IPS-NIHi7 (cell line): ENCODE data around the gene AHSG.
"Not testable (repeated sequence)": the region's sequence is repeated elsewhere in the genome, so short reads cannot be mapped to it uniquely, and the experiment has no call there.

ENCODE experiments used
- DNase-seq: peaks from one replicate; pipeline ENCODE4 v3.0.0; 2012; ENCODE audit warnings: mixed read lengths; ENCODE audit errors: extremely low spot score

Gene AHSG, protein sequence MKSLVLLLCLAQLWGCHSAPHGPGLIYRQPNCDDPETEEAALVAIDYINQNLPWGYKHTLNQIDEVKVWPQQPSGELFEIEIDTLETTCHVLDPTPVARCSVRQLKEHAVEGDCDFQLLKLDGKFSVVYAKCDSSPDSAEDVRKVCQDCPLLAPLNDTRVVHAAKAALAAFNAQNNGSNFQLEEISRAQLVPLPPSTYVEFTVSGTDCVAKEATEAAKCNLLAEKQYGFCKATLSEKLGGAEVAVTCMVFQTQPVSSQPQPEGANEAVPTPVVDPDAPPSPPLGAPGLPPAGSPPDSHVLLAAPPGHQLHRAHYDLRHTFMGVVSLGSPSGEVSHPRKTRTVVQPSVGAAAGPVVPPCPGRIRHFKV

DNA sequence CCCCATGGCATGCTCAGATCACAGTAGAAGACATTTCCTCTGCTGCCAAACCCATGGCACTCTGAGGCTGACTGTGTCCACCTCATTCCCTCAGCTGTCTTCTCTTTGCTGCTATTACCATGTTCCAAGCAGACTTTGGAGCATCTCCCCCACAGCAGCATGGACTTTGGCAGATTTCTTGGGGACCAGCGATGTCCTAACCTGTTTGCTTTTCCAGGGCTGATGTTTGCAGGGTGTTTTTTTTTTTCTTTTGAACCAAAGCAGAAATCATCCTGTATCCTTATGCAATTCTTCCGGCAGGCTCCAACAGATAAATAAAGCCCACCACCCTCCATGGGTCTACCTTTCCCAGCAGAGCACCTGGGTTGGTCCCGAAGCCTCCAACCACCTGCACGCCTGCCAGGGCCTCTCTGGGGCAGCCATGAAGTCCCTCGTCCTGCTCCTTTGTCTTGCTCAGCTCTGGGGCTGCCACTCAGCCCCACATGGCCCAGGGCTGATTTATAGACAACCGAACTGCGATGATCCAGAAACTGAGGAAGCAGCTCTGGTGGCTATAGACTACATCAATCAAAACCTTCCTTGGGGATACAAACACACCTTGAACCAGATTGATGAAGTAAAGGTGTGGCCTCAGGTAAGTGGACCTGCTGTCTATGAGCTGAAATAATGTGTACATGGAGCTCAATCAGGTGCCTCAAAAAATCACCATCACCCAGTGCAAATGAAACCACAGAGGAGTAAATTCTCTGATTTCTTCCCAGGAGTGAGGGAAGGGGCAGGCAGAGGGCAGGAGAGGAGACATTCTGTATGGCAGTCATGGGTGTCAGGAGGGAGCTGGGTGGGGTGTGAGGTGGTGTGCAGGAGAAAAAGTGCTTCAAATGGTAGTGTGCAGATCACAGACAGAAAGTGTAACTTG, at the start of gene AHSG:
Gene AHSG, plus strand, starts transcription at position 340 of the 916 bp plus-strand sequence. Its CDS starts 82 bp downstream, at position 422.
- no peak for DNase-seq

GRCh38 chr3:186564586-186564985, 48.3 kb upstream of the AHSG start:
- DNase-seq: no peak

- peak; percentile 27 for DNase-seq
Observed at GRCh38 chr3:186566772-186567071, 46.1 kb upstream of the AHSG start.

DNA sequence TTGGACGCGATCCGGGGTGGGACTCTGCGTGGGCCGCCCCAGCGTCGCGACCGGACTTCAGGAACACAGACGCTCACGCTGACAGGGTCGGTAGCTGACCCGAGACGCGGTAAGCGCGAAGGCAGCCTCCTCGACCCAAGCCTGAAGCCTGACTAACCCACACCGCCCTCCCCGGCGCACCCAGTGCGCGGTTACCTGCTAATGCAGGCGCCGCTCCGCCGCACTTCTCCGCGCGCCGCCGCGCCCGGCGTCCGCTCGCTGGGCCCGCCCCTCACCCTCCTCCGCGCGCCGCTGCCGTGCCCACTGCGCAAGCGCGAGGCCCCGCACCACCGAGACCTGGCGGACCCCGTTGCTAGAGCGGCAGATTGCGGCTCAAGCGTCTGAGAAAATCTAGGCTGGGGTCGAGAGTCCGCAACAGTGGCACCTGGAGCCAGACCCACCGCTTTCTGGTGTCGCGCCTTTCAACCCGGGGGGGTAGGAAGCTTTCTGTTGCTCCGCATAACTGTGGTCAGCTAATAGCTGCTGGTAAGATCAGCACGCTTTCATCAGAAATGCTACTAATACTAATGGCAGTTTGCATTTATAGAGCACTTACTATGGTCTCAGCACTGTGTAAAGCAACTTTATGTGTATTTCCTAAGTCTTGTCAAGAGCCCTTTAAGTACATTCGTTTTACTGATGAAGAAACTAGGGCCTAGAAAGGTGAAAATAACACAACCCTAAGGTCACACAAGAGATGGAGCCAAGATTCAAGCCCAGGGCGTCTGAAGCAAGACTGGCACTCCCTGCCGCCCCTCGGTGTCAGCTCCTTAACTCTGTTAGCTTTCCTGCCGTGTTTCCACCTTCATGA, 45.6 kb upstream of the AHSG start, which contains the start of gene TBCCD1:
Gene TBCCD1, minus strand, starts transcription at position 268 of the 850 bp plus-strand sequence. CDS start 3,010 bp downstream, outside the sequence.
- peak; percentile 93 for DNase-seq

GRCh38 chr3:186569361-186569760, 43.5 kb upstream of the AHSG start:
- not testable (repeated sequence) for DNase-seq

GRCh38 chr3:186569779-186570095, 43.1 kb upstream of the AHSG start:
- no peak for DNase-seq

- peak; percentile 99 for DNase-seq
Observed at GRCh38 chr3:186570096-186570940, 42.5 kb upstream of the AHSG start, which contains the start of gene DNAJB11. Gene DNAJB11 (plus strand): TSS chr3:186570720. CDS start chr3:186570898, 178 bp downstream.

DNA sequence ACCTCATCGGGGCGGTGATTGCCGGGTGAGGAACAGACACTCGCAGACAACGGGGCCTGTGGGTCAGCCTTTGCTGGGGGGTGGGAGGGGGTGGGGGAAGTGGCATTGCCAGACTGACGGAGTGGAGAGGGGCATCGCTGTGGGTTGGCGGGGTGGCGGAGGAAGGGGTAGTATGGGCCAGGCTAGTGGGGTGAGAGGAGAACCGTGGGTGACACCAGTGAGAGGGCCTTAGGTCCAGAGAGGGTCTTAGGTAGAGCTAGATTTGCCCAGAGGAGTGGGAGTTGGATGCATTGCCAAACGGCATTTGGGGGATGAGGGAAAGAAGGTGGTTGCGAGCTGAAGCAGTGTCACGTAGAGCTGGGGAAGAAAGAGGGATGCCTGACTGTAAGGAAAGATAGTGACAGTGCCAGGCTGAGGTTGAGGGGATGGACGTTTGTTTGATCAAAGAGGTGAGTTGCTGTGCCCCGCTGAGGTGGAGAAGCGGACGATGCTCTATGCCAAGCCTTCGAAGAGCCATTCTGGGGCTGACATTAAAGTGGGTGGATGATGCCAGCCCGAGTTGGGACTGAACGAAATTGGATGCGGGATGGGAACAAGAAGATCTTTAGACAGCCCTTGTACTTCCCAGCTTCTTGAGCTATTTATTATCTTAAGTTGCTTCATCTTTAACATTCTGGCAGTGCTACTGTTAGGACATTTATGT, 41.8 kb upstream of the AHSG start:
- no peak for DNase-seq

DNA sequence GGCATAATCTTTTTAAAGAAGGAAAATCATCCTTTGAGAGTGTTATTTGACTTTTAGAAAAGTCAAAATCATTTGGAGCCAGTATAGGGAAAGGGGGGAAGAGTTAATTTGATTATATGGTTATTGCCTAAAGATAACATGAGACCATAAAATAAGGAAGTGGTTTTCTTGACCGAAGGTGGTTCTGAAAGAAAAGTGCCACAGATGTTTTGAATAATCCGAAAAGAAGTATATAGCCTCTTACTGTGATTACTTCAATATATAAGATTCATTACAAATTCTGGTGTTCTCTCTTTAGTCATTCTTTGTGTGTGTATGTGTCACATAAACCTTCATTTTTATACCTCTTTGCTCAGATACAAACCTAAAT, 41.2 kb upstream of the AHSG start:
- no peak for DNase-seq

DNA sequence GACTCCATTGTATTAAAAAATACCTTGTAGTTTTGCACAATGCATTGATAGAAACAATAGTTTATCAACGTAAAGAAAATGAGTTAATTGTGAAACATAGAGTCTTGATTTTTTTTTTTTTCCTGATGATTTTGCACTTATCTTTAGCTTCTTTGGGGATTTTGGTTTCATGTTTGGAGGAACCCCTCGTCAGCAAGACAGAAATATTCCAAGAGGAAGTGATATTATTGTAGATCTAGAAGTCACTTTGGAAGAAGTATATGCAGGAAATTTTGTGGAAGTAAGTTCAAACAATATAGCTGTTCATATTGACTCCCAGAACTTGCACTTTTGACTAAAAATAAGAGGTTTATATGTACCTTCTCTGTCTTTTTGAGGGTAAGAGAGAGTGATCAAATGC, 35.3 kb upstream of the AHSG start:
- no peak for DNase-seq

GRCh38 chr3:186580785-186581184, 32.1 kb upstream of the AHSG start:
- DNase-seq: no peak

- DNase-seq: no peak
Observed at GRCh38 chr3:186582541-186582940, 30.3 kb upstream of the AHSG start.

GRCh38 chr3:186583831-186584230, 29.0 kb upstream of the AHSG start:
- DNase-seq: no peak

- not testable (repeated sequence) for DNase-seq
Observed at GRCh38 chr3:186586245-186586644, 26.6 kb upstream of the AHSG start.

DNA sequence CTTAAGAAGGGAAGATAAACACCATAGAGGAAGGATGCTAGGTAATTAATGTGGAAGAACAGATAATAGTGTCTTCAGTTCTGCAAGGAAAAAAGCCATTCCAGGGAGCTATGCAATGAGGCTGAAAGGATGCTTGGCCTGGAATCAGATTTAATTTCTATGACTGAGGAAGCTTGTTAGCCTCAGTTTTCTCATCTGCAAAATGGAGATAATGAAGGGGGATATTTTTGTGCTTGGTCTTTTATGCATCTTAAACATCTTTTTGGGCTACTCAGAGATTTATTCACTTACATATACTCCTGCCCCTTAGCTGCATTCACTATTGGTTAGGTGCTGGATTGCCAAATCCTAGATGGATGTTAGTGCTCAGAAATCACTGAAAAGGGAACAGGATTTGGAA, 25.7 kb upstream of the AHSG start:
- DNase-seq: no peak

DNA sequence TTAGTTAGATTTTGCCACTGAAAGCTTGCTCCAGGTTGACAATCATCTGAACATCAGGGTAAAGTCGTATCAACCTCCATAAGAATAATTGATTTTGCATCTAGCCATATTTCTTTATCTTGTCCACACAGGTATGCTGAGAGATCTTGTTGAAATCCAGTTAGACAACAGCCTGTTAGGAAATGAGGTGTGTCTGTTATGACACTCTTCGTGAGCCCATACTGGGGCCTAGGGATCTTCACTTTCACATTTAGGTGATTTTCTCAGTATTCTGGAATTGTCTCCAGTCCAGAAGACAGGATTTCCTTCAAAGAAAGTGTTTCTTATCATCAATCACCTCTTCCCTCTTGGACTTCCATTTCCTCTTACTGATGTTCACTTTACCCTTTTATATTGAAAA, 24.2 kb upstream of the AHSG start:
- no peak for DNase-seq

GRCh38 chr3:186589121-186589520, 23.7 kb upstream of the AHSG start:
- peak; percentile 32 for DNase-seq

DNA sequence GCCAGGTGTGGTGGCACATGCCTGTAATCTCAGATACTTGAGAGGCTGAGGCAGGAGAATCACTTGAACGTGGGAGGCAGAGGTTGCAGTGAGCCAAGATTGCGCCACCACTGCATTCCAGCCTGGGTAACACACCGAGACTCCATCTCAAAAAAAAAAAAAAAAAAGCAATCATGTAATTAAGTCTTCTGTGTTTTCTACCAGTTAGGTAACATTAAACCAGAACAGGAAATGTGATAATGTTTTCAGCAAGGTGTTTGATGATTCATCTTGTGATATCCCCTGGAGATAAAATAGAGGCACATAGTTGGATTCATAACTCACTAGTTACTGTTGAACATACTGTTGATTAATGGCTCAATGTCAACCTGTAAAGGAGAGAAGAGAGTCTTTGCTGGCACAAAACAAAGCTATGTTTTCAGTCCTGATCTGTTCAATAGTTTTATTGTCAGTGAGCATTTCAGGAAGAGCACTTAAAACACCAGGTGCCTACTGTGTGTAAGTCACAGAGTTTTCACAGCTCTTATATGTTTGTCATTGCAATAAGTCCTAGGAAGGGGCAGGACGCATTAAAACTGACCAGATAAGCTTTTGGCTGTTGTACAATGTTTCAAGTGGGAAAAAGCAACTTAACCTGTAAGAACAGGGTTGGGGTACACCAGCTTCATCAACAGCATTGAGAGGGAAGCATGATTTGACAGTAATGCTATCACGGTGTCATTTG, 22.8 kb upstream of the AHSG start:
- no peak for DNase-seq

DNA sequence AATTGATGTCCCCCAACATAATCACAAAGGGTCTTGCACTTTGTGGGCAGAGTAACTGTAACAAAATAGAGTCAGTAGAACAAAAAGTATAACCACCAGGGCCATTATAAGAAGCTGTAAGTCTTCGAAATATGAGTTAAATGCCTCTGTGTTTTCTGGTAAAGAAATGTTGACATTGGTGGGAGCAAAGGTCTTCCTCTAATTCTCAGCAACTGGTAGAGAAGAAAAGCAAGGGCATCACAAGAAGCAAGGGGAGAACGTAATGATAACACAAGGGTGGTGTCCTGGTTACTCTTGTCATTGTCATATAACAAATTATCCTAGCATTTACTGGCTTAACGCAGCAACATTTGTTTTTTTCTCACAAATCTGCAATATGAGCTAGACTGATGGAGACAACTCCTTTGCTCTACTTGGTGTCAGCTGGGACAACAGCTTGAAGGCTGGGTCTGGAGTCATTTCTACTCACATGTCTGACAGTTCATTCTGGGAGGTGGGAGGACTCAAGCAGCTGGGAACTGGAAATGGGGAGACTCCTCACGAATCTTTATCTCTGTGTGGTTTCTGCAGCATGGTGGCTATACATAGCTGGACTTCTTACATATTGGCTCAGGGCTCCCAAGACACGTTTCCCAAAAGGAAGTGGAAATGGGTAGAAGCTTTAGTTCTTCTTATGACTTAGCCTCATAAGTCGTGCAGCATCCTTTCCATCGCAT, 22.1 kb upstream of the AHSG start:
- no peak for DNase-seq
